Dedifferentiated amniotic fluid mesenchymal stem cell (primary cell): ENCODE results near the gene DOCK1.

Source experiments
- DNase-seq: peaks from one replicate; pipeline ENCODE4 v3.0.0-alpha.2; 2016; ENCODE audit errors: extremely low spot score

The DOCK1 gene

DNA sequence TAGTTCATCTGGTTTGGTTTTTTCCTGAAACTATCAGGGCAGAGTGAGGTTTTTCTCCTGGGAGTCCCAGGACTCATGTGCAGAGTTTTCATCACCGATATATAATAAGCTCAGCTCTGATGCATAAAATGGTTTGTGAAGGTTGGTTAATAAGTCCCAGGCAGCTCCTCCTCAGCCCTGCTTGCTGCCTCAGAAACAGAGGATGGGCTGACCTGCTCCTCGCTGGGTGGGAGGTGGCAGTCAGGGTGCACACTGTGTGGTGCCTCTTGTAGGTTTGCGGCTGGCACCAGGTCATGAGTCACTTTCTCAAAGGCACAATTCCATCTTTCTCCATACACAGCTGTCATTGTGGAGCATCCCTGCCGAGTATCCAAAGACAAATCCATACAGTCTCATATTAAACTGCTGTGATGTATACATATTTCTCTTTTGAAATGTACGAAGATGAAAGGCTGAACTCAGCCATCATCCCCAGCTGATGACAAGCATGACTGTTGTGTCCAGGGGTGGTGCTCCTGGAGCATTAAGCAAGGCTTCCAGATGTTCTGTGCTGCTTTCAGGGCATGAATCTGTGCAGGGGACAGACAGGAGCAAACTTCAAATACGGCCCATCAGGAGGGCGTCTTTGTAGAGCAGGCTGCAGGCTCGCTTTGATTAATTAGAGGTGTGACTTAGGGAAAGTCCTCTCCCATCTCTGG lies 518.1 kb downstream of the DOCK1 start:
- DNase-seq: no peak

DNA sequence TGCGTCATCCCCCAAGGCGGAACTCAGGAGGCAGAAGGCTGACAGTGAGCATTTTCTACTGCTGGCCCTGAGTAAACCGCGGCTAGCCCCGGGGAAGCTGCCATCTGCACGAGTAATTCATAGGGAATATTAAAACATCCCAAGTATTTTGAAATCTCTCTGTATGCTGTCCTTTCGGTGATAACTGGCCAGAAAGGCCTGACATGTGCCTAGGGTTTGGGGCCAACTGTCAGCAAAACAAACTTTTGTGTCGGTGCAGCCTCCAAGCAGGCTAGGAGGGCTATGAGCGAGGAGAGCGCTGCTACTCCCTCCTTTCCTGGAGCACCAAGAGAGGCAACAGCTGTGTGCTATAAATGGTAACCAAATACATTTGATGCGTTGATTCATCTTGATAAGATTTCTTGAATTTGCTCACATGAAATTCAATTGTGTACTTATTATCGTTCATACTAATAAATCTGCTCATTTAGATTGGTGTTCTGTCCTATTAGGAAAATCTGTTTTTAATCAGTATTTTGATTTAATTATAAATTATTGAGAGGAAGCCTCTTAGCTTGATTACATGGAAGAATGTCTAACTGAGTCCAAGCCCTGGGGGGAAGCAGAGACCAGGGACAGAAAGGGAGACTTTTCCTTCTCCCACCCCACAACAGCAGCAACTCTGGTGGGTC lies 519.5 kb downstream of the DOCK1 start:
- DNase-seq: no peak

DNA sequence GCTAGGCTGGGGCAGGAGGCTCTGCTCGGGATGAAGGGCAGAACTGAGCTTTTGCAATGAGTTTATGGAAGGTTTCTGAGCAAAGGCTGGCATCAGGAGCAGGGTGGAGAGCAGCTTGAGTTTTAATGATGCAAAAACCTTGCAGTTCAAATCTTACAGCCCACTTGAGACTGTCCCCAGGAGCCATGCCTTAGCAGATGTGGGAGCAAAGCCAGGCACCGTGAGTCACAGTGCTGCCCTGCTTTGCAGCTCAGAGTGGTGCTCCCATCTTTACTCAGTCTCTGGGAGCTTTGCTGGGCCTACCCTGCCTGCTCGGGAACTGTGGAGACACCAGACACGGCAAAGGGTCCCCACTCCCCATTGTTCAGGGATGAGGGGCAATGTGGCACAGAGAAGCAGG lies 521.5 kb downstream of the DOCK1 start:
- DNase-seq: no peak

DNA sequence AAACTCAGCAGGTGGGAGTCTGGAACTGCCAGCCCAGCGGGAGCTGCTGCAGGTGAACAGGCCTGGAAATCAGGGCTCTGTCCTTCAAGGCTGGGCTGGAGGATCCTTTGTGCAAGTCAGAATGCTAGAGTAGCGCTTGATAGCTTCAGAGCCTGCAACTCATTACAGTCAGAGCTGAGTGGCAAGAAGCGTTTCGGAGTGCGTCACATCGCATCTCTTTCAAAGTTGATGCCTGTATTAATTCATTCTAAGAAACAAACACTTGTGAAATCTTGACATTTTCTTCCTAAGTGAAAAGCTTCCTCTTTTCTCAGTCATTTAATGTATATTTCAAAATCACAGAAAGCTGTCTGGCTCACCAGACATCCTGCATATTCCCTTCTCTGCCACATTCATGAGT lies 522.7 kb downstream of the DOCK1 start:
- DNase-seq: no peak

DNA sequence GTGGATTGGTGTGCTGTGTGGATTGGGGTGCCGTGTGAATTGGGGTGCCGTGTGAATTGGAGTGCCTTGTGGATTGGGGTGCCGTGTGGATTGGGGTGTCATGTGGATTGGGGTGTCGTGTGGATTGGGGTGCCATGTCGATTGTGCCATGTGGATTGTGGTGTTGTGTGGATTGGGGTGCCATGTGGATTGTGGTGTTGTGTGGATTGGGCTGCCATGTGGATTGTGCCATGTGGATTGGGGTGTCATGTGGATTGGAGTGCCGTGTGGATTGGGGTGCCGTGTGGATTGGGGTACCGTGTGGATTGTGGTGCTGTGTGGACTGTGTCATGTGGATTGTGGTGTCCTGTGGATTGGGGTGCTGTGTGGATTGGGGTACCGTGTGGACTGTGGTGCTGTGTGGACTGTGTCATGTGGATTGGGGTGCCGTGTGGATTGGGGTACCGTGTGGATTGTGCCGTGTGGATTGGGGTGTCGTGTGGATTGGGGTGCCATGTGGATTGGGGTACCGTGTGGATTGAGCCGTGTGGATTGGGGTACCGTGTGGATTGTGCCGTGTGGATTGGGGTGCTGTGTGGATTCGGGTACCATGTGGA lies 523.3 kb downstream of the DOCK1 start:
- DNase-seq: no peak

DNA sequence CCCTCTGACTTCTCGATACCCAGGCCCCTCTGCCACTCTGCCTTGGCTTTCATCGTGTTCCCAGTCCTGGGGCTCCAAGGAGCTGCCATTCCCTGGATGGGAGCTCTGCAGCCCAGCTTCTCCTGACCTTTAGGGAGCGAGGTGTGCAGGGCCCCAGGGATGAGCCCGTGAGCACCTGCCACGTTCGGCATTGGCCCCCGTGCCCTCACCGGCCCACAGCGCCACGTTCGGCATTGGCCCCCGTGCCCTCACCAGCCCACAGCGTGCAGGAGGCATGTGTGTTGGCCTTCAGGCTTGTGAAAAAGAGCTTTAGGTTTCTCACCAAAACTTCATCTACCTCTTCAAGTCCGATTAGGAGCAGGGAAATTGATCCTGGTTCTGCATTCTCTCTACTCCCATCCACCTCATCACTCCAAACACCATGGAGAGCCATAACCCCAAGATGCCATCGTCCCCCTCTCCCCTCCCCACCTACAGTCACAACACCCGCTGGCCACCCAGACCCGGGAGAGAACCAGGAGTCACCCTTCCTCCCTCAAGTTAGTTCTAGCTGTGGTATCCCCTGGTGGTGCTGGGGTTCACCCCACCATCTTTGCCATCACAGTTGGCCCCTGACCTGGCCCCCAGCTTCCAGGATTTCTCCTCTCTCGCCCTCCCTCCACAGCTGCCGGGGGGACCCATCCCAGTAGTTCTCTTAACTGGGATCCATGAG lies 524.5 kb downstream of the DOCK1 start:
- no peak for DNase-seq

DNA sequence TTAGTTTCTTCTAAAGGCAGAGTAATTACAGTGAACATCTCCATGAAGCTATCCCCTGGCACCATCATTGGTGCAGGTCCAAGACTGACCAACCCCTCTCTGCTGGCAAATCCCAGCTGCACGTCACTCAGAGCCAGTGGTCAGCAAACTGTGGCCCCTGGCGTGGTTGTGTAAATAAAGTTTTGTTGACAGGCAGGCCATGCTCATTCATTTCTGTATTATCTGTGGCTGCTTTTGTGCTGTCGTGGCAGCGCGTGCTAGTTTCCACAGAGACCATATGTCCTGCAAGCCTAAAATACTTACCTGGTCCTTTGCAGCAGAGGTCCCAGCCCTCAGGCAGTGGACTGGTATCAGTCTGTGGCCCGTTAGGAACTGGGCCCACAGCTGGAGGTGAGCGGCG lies 526.3 kb downstream of the DOCK1 start:
- DNase-seq: no peak

DNA sequence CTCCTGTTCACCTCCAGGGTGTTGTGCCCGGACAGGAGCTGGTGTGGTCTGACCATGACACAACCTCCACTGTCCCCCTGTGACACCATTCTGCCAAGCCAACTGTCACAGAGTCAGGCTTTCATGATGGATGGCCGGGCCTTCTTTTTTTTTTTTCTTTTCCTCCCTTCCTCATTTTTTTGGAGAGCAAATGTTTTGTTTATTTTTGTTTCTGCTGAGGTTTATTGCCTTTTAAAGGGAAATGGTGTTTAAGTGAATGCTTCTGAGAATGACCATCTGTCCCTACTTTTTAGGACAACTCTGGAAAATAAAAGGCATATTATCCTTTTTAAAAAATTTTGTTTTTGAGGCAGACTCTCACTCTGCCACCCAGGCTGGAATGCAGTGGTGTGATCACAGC lies 528.8 kb downstream of the DOCK1 start:
- no peak for DNase-seq

DNA sequence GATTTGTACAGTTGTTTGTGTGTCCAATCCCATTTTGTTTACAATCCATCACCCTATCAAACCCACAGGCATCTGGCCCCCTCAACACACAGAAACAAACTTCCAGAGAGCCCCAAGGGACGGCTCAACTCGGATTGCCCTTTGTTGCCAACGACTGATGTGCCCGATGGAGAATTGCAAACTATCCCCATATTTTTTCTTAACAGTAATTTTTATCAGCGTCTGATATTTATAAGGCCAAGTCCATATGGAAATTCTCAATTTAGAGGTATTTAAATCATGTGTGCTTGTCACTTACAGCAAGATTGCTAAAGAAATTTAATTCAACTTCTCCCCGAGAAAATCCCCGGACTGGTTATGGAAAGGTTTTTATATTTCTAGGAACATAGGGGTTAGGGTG lies 530.0 kb downstream of the DOCK1 start:
- no peak for DNase-seq

DNA sequence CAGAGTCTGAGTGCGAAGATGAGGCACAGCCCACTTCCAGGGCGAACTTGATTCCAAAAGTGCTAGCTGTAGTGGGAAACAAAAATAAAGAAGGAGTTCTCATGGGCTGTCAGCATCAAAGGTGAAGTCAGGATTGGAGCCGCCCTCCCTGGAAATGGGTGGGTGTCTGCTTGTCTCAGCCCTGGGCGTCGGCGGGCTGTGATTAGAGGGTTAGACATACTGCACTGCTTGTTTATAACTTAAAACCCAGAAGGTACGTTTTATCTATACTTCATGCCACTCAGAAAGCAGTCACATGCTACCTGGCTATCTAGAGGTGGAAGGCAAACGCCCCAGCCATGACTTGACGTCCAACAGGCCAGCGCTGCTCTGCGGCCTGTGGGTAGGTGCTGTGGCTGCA lies 535.1 kb downstream of the DOCK1 start:
- no peak for DNase-seq

DNA sequence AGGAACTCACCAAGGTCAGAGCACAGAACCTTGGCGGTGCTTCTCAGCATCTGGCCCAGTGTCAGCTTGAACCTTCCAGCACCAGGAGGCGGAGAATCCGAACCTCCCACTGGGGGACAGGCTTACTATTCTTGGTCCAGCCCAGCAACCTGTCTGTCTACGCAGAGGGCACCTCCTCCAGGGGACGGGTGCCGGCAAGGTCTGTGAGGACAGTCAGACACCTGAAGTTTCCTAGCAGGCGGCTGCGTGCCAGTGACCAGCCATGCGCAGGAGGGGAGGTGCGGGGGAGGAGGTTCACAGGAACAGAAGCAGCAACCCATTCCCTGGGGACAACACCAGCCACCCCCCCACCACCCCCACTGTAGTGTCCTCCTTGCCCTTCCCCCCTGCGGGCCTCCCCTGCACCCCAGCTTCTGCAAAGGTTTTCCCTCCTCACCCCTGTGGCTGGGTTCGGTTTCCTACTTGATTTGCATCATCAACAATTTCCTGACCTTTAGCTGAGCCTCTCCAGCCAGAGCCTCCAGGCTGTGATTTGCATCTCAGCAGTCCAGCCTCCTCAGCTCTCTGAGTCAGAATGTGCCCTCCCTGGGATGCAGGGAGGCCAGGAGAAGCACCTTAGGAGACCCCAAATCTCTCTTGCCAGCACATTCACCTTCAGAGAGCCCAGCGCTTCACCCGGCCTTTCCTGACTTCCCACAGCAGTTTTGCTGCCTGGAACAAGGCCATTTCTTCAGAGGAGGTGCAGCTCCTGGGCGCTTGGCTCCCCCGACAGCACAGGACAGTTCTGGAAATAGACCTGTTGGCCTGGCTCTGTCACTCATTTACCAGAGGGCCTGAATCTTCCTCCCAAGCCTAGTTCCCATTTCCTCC lies 536.4 kb downstream of the DOCK1 start:
- DNase-seq: no peak

DNA sequence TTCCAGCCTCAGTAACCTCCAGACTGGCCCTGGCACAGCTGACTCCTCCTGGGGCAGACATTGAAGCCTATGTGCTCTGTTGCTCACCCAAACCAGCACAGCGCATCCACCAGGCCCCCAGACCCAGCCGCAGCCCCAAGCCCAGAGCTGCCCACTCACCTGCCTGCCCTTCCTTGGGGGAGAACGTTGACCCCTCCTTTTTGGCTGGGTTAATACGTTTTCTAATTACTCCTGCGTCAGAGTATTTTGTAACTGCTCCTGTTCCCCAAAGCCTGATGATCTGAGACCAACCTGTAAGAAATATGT lies 536.9 kb downstream of the DOCK1 start:
- no peak for DNase-seq

DNA sequence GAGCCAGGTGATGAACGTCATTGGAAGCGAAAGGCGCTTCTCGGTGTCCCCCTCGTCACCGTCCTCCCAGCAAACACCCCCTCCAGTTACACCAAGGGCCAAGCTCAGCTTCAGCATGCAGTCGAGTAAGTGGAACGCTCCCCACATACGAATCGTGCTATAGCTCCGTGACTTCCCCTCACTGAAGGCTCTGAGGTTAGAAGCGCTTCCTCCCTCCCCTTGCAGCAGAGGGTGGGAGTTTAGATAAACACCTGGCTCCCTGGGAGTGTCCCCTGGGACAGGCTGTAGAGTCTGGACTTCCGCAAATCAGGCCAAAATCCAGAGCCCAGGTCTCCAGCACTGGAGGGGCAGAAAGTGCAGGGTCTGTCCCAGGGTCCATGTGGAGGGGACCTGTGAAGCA lies 538.9 kb downstream of the DOCK1 start:
- no peak for DNase-seq

DNA sequence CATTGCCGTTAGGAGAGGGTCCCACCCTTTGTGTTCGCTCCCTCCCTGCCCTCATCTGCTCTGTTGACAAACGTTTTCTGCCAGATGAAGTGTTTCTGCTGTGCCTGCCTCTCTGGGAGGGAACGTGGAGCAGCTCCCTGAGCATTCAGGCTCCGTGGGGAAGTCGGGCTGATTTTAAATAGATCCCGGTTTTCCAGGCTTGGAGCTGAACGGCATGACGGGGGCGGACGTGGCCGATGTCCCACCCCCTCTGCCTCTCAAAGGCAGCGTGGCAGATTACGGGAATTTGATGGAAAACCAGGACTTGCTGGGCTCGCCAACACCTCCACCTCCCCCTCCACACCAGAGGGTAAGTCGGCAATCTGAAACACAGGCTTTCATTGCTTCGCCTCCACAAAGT lies 542.0 kb downstream of the DOCK1 start:
- no peak for DNase-seq

DNA sequence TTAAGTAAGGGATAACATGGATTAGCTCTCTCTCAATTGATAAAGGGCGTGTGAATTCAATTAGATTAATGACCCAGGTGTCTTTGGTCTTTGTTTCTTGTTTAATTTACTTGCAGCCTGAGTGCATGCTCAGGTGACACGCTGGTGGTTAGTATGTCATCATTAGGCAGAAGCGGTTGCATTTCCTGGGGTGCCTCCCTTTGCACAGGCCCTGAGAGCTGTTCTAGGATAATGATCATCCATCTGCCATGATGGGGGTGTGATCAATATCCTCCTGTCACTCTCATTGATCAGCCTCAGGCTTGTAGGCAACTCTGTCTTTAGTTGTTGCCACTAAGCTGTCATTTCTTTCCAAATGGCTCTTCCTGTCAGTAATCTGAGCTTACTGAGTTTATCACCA lies 544.3 kb downstream of the DOCK1 start:
- no peak for DNase-seq

DNA sequence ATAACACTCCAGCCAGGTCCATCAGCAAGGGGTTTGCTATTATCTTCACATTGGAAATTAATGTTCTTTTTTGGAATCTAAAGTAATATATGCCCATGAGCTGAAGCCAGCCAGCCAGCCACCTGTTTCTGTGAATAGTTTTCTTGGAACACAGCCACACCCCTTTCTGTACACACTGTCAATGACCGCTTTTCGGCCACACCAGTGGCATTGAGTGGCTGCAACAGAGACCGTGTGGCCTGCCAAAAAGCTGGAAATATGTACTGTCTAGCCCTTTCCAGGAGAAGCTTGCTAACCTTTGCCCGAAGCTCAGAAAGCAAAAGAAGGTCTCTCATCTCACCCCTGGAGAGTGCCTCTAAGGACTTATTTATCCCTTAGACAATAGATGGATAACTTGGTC lies 545.4 kb downstream of the DOCK1 start:
- DNase-seq: no peak

DNA sequence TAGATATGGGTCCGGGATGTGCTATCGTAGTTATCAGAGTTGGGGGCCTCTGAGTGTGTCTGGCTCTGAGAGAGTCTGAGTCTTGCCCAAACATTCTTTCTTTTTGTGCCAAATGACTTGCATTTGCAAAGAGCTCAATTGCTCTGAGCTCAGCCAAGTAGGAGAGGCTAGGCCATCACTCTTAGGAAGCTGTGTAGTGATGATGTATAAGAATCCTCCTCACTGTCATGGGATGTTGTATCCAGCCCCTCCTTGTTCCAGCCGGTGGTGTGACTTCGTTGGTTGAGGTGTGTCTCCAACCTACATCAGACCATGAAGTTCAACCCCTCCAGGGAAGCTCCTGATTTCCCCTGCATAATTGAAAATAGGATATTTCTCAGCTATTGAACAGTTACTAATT lies 546.4 kb downstream of the DOCK1 start:
- DNase-seq: no peak

DNA sequence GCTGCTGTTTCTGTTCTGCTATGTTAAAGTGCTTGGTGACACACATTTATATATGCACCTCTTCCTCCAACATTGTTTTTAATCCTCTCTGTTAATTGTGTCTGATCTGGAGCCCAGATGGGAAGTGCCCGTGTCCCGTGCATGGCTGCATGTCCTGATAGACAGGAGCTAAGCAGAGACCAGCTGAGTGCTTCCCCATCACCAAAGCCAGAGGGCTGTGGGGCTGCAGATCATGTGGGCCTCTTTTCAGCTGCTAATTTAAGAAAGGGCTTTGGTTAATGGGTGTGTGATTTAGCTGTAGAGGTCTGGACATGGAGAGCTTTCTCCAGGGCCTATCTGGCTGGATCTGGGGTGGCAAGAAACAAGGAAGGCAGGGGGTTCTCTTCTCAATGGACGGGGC lies 547.3 kb downstream of the DOCK1 start:
- DNase-seq: no peak

DNA sequence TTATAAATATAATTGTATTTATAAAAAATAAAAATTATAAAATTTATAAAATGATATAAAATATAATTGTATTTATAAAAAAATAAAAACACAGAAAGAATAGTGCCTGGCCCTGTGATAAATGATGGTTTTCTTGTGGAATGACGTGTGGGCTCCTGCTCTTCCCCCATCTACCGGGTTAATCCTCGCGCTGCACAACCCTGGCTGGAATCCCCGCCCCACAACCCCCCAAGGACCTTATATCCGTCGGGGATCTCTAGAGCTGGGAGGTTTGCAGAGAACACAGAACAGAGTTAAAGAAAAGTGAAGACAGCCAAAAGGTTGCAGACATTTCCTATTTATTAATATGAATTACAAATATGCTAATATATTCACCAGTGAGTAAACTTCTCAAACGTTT lies 548.5 kb downstream of the DOCK1 start:
- no peak for DNase-seq

DNA sequence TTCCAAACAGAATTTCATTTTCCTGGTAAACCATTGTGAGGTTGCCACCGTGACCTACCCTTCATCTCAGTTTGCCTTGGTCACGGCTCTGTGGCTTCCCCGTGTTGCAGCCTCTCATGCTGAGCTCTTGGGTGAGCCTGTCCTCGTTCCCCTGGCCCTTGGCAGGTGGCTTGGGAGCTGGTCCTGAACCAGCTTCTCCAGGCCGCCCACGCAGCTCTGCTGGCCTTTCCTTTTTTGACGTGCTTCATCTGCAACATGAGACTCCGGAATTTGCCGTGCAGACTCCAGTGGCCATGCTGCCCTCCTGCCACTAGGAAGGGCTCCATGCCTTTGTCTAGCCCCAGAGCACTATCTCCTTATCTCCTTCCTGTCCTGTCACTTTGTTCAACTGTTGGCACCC lies 550.9 kb downstream of the DOCK1 start:
- no peak for DNase-seq

DNA sequence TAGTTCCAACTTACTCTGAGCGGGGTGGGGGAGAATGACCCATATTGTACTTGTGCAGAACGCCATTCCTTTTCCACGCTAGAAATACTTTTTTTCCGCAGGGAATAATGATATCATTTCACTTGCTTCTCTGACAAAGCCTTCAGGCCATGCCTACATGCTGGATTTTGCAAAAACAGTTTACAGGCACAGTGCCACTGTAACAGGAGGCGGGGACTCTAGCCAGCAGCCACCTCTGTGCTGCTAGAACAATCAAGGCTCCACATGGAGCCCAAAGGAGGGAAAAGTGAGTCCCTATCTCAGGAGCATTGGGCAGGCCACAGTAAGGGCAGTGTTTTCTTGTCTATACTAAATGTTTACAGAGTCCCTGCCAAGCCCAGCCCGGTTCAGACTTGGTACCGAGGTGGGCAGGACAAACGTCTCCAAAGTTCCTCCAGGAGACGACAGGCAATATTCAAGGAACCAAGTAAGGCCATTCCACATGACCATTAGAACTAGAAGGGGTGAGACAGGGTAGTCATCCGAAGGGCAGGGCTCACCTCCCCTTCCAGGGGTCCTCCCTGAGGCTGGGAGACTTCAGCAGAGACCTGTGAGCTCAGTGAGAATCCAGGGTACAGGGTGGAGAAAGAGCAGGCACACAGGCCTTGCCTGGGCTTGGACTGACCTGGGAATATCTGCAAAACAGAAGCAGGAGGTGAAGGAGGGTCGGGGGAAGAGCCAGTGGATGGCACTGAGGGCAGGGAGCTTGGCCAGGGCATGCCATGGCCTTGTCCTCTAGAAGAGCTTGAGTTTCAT lies 553.0 kb downstream of the DOCK1 start:
- DNase-seq: no peak
